Measurements from ENCODE around the gene SYDE2.

GRCh38 chr1:85128316-85128715 lies 72.5 kb downstream of the SYDE2 start:
- TF ChIP-seq CTCF (conservative IDR thresholded peaks at IDR 0.05; ENCODE audit: low read depth, low read length): no peak
- no peak for TF ChIP-seq EZH2 (IDR thresholded peaks at IDR 0.05; ENCODE audit: borderline replicate concordance, low read depth, low read length, poor library complexity, severe bottlenecking)

Measured in A673 (cell line).